ENCODE measurements around the gene USP31.

DNA sequence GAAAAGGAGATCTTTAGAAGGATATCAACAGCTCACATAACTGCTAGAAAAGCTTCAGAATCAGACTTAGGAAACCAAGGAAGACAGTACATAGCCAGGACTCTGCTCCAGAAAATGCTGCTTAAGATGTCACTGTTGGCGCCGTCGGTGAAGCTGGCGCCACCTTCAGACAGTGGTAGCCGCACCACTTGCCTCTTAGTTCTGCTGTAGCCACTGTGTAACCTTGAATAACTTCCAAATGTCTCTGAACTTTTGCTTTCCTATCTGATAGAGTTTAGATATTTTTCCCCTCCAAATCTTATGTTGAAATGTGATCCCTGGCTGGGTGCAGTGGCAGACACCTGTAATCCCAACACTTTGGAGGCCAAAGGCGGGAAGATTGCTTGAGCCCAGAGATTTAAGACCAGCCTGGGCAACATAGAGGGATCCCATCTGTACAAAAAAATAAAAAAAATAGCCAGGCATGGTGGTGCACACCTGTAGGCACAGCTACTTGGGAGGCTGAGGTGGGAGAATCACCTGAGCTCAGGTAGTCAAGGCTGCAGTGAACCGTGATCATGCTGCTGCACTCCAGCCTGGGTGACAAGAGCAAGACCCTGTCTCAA, 6.3 kb upstream of the USP31 start:
- TF ChIP-seq, protein P1, sequence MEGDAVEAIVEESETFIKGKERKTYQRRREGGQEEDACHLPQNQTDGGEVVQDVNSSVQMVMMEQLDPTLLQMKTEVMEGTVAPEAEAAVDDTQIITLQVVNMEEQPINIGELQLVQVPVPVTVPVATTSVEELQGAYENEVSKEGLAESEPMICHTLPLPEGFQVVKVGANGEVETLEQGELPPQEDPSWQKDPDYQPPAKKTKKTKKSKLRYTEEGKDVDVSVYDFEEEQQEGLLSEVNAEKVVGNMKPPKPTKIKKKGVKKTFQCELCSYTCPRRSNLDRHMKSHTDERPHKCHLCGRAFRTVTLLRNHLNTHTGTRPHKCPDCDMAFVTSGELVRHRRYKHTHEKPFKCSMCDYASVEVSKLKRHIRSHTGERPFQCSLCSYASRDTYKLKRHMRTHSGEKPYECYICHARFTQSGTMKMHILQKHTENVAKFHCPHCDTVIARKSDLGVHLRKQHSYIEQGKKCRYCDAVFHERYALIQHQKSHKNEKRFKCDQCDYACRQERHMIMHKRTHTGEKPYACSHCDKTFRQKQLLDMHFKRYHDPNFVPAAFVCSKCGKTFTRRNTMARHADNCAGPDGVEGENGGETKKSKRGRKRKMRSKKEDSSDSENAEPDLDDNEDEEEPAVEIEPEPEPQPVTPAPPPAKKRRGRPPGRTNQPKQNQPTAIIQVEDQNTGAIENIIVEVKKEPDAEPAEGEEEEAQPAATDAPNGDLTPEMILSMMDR (IDR thresholded peaks at IDR 0.05): no peak
- TF ChIP-seq POLR2AphosphoS5 (IDR thresholded peaks at IDR 0.05; ENCODE audit: insufficient read depth in 1 of 2, low read depth in 1 of 2): no peak

Data from vagina (tissue), 2 donors.